GM19463 (cell line): ENCODE measurements around the gene WARS2.

Experiments
- ATAC-seq: cut with Tn5 transposase; IDR thresholded peaks from one replicate; pipeline ENCODE4 v1.9.1; 2021; ENCODE audit warnings: mild to moderate bottlenecking, moderate library complexity; ENCODE audit not compliant: unreplicated experiment

The WARS2 gene

DNA sequence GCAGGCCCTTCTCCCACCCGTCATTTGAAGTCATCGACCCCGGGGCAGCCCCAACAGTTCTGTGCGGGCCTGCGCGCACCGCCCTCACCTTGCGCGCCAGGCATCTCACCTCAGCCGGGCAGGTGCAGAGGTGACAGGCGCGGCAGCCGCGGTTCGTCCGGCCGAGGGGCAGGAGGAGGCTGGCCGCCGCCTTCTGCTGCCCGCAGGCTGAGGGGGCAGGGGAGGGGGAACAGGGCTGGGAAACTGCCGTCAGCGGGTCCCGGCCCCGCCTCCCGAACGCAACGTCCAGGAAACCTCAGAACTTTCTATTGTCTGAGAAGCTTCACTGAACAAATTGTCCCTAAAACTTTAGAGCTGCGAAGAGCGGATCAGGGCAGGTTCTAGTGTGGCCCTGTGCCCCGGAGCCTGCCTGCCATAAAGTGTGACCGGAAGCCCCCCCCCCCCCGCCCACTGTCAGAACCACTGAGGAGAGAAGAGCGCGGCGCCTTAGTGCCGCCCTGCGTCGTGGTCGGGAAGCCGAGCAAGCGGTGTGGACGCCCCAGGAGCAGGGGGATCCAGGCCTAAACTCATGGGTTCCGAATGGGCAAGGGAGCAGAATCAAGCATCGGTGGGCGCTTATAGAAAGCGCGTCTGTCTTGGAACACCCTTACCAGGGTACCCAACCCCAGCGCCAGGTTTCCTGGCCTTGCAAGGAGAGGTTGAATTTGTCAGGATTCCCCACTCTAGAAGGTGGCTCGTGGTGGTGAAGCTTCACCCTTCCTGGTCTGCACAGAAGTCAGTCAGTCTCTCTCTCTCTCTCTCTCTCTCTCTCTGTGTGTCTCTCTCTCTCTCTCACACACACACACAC, 139.0 kb downstream of the WARS2 start:
- no peak for ATAC-seq

DNA sequence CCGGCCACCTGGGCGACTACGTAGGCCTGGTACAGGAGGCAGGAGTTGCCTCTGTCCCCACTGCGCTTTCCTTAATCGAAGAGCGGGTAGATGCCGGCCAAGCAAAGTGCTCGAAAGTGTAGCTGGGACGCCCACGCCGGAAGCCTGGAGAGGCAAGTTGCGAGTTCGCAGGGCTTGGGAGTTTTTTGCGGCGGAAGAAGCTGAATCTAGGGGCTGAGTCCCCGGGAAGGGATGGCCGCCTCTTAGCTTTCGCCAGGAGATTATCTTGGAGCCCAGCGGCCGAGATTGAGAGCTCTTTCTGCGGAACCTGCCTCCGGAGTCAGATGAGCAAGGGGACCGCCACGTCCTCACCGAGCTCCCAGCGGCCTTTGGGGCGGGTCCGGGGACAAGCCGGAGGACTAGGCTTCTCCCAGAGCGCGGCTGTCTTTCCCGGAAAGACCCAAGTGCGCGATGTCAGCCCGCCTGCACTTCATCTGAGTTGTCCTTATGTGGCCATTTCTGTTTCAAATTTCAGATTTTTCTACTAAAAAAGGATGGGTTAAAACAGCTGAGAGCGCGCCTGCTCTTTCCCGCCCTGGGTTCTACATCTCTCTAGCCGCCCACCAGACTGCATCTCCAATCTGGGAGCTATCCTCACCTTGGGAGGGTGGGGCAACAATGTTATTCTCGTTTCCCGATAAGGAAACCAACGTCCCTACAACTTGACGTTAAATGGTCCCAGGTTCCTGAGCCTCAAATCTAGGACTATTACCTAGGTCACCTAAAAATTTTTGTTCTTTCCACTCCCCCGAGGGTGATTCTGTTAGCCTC, 139.9 kb downstream of the WARS2 start:
- no peak for ATAC-seq

GRCh38 chr1:118999348-119000071, 140.9 kb downstream of the WARS2 start:
- ATAC-seq, result no peak

GRCh38 chr1:118998171-118998570, 142.3 kb downstream of the WARS2 start:
- no peak for ATAC-seq

DNA sequence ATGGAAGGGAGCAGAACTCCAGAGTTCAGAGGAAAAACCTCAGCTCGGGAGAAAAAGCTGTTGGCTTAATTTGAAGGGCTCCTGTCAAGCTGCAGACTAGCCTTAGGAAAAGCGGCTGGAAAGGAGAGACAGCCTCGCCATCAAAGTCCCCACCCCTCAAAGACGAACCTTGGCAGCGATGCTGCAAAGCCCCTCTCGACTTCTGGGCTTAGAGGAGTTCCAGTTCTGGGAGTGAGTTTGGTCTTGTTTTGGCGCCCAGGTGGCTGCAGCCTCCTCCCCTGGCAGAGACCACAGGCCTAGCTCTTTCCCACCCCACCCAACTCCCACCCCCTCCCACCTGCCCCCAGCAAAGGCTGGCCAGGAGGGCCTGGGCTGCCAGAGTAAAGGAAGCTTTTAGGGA, 143.2 kb downstream of the WARS2 start:
- ATAC-seq, result no peak

- peak; percentile 28 for ATAC-seq
Observed at GRCh38 chr1:118995312-118996016, 145.0 kb downstream of the WARS2 start.

DNA sequence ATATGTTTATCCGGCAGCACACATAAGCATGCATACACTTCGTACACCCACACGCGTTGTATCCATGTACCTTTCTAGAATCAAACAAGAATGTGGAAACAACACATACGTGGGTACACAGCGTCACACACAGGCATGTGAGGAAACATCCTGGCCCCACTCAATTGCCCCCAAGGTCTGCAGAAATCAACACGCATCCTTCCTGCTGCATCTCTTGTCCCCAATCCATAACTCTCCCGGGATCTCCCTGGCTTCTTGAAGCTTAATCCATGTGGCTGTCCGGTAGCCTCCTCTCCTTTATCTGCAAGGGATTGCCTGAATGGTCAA, 146.8 kb downstream of the WARS2 start:
- peak; percentile 36 for ATAC-seq

GRCh38 chr1:118992868-118993699, 147.4 kb downstream of the WARS2 start:
- ATAC-seq, result no peak

DNA sequence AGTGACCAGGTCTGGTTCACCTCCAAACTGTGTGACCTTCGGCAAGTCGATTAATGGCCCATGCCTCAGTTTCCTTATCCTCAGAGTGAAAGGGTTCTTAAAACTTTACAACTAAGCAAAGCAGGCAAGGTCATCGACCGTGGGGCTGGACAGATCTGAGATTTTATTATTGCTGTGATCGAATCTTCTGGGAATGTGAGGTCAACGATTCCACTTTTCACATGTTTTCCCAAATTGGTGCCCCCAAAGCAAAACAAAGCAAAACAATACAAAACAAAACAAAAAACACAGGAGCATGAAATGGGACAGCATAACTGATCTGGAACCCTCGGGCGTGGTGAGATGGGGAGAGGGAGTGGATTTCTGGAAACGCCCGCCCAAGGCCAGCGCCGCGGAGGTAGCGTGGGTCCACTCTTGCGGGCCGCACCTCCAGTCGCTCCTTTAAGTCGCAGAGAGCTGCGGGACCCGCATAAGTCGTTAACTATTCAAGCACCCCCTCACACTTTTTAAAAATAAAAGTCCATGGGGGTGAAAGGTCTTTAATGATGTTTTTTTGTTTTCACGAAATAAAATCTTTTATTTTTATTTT, 148.1 kb downstream of the WARS2 start:
- no peak for ATAC-seq

- no peak for ATAC-seq
Observed at GRCh38 chr1:118991448-118991847, 149.0 kb downstream of the WARS2 start.

DNA sequence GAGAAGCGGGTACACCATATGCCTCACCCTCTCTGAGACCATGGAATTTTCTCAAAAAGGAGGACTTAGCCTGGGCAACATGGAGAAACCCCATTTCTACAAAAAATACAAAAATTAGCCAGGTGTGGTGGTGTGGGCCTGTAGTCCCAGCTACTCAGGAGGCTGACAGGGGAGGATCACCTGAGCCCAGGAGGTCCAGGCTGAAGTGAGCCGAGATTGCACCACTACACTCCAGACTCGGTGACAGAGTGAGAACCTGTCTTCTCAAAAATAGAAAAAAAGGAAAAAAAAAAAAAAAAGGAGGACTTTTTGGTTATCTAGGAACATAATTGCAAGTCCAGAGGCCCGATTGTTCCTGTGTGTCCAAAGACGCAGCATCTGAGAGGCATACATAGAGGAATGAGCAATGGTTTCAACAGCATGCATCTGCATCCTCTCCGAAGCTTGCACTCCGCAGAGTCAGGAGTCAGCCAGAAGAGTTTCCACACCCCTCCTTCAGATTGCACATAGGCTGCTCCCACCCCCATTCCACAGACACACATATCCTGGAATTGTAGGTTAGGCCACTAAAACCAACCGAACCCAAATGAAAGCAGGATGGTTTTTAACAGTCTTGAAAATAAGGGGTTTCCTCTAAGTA, 149.8 kb downstream of the WARS2 start:
- no peak for ATAC-seq

DNA sequence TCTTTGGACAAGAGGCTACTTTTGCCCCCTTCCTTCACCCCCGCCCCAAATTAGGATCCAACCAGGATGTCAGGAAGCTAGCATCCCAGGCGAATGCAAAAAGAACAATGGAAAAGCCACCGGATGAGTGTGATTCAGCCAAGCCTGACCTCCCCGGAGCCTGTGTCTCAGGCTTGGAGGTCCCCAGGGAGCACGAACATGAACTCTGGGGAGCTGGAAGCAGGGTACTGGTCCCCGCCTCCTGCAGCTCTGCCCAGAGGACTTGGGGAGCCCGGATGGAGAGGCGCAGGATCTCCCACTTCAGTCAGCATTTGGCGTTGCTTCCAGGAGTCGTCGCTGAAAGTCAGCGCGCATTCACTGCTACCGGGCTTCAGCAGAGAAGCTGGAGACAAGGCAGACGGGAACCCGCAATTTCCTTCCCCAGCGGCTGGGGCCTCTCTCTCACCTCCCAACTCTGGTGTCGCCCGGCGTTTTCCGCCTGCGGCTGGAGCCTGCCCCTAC, 150.5 kb downstream of the WARS2 start:
- ATAC-seq, result no peak

DNA sequence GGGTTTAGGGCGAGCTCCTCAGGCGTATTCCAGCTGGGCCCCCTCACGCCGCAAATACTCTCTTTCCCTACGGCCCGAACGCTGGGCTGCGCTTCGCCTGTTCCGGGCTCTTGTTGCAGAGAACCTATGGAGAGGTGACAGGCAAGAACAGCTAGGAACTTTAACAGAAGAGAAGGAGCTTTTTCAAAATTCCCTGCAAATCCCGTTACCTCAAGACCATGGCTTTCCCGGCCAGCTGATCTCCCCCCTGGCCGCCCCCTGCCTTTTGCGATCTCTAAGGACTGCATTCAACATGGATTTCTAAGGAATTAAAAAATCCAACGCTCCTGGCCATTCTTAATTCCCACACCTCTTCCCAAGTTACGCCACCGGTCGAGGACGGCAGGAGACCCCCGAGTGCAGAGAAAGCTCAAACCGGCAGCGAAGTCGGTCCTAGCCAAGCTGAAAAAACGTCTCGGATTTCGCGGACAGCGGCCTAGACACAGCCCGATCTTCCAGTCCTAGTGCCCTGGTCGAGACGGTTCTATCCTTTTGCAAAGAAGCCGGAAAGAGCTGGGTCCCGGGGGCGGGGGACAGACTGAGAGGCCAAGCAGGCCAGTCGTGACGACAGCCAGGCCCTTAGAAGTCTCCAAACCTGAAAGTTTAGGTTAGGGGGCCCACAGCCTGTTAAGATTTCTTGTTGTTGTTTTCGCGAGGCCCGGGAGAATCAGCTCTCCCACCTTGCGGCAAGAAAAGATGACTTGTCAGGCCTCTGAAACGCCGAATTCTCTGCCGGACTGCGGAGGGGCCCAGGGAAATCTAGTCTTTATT, 151.2 kb downstream of the WARS2 start:
- no peak for ATAC-seq

DNA sequence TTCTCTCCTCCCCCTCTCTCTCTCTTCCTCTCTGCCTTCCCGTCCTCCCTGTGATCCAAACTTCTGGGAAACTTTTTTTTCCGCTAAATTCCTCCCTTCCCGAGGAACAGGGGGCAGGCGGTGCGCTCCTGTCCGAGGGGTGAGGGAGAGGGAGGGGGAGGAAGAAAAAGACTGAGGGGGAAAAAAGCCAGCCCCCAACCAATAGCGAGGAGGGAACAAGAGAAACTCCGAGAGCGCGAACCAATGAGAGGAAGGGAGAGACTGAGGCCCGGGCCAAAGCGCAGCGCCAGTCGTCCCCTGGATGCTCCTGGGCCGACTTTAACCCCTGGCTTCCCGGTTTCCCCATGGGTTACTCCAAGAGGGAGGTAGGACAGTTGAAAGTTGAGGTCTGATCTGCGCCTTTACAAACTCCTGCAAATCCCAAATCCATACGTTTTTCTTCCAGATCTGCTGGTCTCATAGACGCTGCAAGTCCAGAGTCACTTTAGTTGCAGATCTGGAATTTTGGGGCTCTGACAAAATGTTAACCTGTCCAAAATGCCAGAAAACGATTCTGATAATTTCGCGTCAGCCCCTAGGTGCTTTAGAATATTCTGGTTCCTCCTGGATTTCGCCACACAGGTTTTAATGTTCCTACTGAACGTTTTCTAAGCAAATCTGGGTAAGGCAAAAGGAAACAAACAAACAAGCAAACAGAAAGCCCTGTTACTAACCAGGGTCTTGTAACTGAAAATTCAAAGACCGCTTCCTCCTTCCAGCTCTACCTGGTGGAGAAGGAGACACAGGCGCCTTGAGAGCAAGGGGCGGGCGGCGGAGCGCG, 152.1 kb downstream of the WARS2 start, which contains the start of gene TBX15:
TSS of gene TBX15 (minus strand) at position 158 of the 820 bp plus-strand sequence. CDS start 548 bp downstream, outside the sequence.
- ATAC-seq, result no peak

- ATAC-seq, result peak; percentile 36
Observed at GRCh38 chr1:118987468-118988185, 152.8 kb downstream of the WARS2 start.
